ENCODE measurements around the gene TMX2.

GRCh38 chr11:57699813-57700212, 12.6 kb upstream of the TMX2 start:
- TF ChIP-seq, protein P1, sequence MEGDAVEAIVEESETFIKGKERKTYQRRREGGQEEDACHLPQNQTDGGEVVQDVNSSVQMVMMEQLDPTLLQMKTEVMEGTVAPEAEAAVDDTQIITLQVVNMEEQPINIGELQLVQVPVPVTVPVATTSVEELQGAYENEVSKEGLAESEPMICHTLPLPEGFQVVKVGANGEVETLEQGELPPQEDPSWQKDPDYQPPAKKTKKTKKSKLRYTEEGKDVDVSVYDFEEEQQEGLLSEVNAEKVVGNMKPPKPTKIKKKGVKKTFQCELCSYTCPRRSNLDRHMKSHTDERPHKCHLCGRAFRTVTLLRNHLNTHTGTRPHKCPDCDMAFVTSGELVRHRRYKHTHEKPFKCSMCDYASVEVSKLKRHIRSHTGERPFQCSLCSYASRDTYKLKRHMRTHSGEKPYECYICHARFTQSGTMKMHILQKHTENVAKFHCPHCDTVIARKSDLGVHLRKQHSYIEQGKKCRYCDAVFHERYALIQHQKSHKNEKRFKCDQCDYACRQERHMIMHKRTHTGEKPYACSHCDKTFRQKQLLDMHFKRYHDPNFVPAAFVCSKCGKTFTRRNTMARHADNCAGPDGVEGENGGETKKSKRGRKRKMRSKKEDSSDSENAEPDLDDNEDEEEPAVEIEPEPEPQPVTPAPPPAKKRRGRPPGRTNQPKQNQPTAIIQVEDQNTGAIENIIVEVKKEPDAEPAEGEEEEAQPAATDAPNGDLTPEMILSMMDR (IDR thresholded peaks at IDR 0.05; ENCODE audit: low read depth, low read length), result no peak
- TF ChIP-seq EZH2phosphoT487 (IDR thresholded peaks at IDR 0.05; ENCODE audit: low read depth), result no peak

All from OCI-LY3 (cell line).